K562 (cell line): ENCODE data around the gene SLBP. TPM values are rescaled to one million over a fixed set of nuclear protein-coding genes. Genes with fewer than 3 reads are reported as not detected.
A peak's percentile ranks its signal among the peaks of the same experiment; 100 is the strongest.

ENCODE experiments used
- ATAC-seq: fragments of 200-7000 bp; cut with Tn5 transposase; 3 replicates; pipeline ENCODE4 v1.9.1; 2020; ENCODE audit warnings: moderate library complexity
- BruUV-seq: library from RNA; stranded (reverse); fragments of 400-500 nt; replicated peaks from 2 replicates; lab custom pipeline; 2021; lab: Mats Ljungman, UMichigan
- CTCF ChIA-PET: fragments of 300-600 bp; formaldehyde crosslinking; extraction: SDS; loops from one replicate; lab custom pipeline; 2021; ENCODE audit warnings: low intra/inter-chr PET ratio; lab: Yijun Ruan, JAX
- POLR2A ChIA-PET: fragments of 300-600, 350-650 bp; sonication (Branson Sonifier 250); formaldehyde crosslinking; extraction: SDS; loops from one replicate; lab custom pipeline; 2021; ENCODE audit warnings: antibody characterized with exemption, inconsistent platforms; lab: Yijun Ruan, JAX
- DNase-seq, 4 experiments: peaks; one replicate each; pipeline versions ENCODE4 v3.0.0 to v3.0.0-alpha.2; 2011 to 2018; ENCODE audit warnings: low spot score in 3 of 4, mixed read lengths in 3 of 4; ENCODE audit errors: extremely low read depth in 1 of 4
- FAIRE-seq: peaks from 2 replicates; lab custom pipeline; 2011; peaks lifted over from hg19 to GRCh38; lab: Jason Lieb, UNC
- H2AFZ ChIP-seq: 2 replicates; pipeline ENCODE4 v1.6.0; 2011; ENCODE audit warnings: low read depth, low read length, control low read depth, inconsistent platforms
- H3K27ac ChIP-seq: fragments of 200-600 bp; 3 replicates; pipeline ENCODE4 v1.8.0; 2011; ENCODE audit warnings: low read depth, mild to moderate bottlenecking, control low read depth, inconsistent platforms, low read length, moderate library complexity, mixed read lengths; ENCODE audit errors: extremely low read depth
- H3K27me3 ChIP-seq, 2 experiments: fragments of 300-600 bp in 1 of 2; 2 replicates in 1 of 2; 3 replicates in 1 of 2; pipeline versions ENCODE4 v1.6.0 to v1.8.0; 2011; ENCODE audit warnings: inconsistent platforms in 2 of 2, low read length in 2 of 2, mild to moderate bottlenecking in 1 of 2, mixed read lengths in 1 of 2, moderate library complexity in 1 of 2; ENCODE audit not compliant: control insufficient read depth in 2 of 2, insufficient read depth in 2 of 2
- H3K36me3 ChIP-seq: fragments of 300-600 bp; 3 replicates; pipeline ENCODE4 v1.8.0; 2011; ENCODE audit warnings: mild to moderate bottlenecking, low read length, inconsistent platforms; ENCODE audit not compliant: control insufficient read depth, insufficient read depth
- H3K4me1 ChIP-seq, 2 experiments: fragments of 200-600 bp in 1 of 2; replicated peaks in 1 of 2; 2 replicates in 1 of 2; 3 replicates in 1 of 2; pipeline versions ENCODE4 v1.5.1 to v1.8.0; 2011; ENCODE audit warnings: inconsistent platforms in 2 of 2, low read length in 2 of 2, mild to moderate bottlenecking in 1 of 2, mixed read lengths in 1 of 2, moderate library complexity in 1 of 2; ENCODE audit not compliant: control insufficient read depth in 2 of 2, insufficient read depth in 2 of 2
- H3K4me2 ChIP-seq: 2 replicates; pipeline ENCODE4 v1.6.1; 2011; ENCODE audit warnings: low read length, control low read depth, inconsistent platforms, mixed read lengths; ENCODE audit not compliant: insufficient read depth
- H3K4me3 ChIP-seq: fragments of 200-600 bp; sonication (generic), shearing (Covaris generic); 2 replicates; pipeline ENCODE4 v1.5.1; 2016; ENCODE audit warnings: control low read depth, inconsistent platforms
- H3K79me2 ChIP-seq: fragments of 200-600 bp; 3 replicates; pipeline ENCODE4 v1.8.0; 2011; ENCODE audit warnings: low read length, inconsistent platforms; ENCODE audit not compliant: control insufficient read depth, insufficient read depth
- H3K9ac ChIP-seq, 2 experiments: 2 replicates each; pipeline versions ENCODE4 v1.6.0 to v1.6.1; 2011; ENCODE audit warnings: low read depth in 2 of 2, low read length in 2 of 2, control low read depth in 1 of 2, inconsistent platforms in 1 of 2, mild to moderate bottlenecking in 1 of 2, mixed read lengths in 1 of 2; ENCODE audit not compliant: insufficient read depth in 1 of 2
- H3K9me1 ChIP-seq: one replicate; pipeline ENCODE4 v1.6.0; 2011; ENCODE audit warnings: inconsistent platforms, mild to moderate bottlenecking, low read length, moderate library complexity; ENCODE audit not compliant: control insufficient read depth, insufficient read depth
- H3K9me3 ChIP-seq: replicated peaks from 2 replicates; pipeline ENCODE4 v1.5.1; 2011; ENCODE audit warnings: low read depth, low read length, inconsistent platforms; ENCODE audit not compliant: control insufficient read depth, insufficient read depth
- H4K20me1 ChIP-seq: replicated peaks from 2 replicates; pipeline ENCODE4 v1.6.1; 2011; ENCODE audit warnings: low read length, inconsistent platforms, mixed read lengths; ENCODE audit not compliant: control insufficient read depth, insufficient read depth
- E2F6 ChIP-seq, 2 experiments: IDR thresholded peaks; 2 replicates each; pipeline ENCODE4 v1.6.1; 2011; ENCODE audit warnings: borderline replicate concordance in 1 of 2, control low read depth in 1 of 2, low read depth in 1 of 2, low read length in 1 of 2, mild to moderate bottlenecking in 1 of 2, mixed read lengths in 1 of 2, moderate library complexity in 1 of 2; ENCODE audit not compliant: insufficient read depth in 1 of 2, insufficient read length in 1 of 2, poor library complexity in 1 of 2, severe bottlenecking in 1 of 2; ENCODE audit errors: extremely low read depth in 1 of 2
- STAT6 ChIP-seq: sonication (generic); formaldehyde crosslinking; IDR thresholded peaks from 2 replicates; pipeline ENCODE4 v1.8.1; 2023; ENCODE audit warnings: mild to moderate bottlenecking, missing genetic modification reagents
- ZBTB9 ChIP-seq: fragments of 450-650 bp; formaldehyde crosslinking; IDR thresholded peaks from 2 replicates; pipeline ENCODE4 v1.4.0; 2020; ENCODE audit warnings: mild to moderate bottlenecking, moderate library complexity
- WGBS: fragments of 100-300 bp; shearing (Covaris generic); methylation state at CpG from one replicate; pipeline ENCODE4 v1.1.6; 2016; ENCODE audit warnings: low coverage, mixed read lengths; ENCODE audit not compliant: insufficient coverage; ENCODE audit errors: missing lambda C conversion rate; 5-methylcytosine and 5-hydroxymethylcytosine counted together
- in situ Hi-C: fragments of 300-500 bp; cut with MboI; formaldehyde crosslinking; loops from 4 replicates; pipeline ENCODE4 v1.15.0; 2018; ENCODE audit warnings: inconsistent platforms, mixed read lengths
- intact Hi-C: fragments of 100-400 bp; cut with micrococcal nuclease; formaldehyde crosslinking; loops from 2 replicates; pipeline ENCODE4 v1.14.2; 2022
- polyA plus RNA-seq, 8 experiments: library from polyadenylated mRNA; depleted of rRNA in 4 of 8; stranded (reverse) in 5 of 8; unstranded in 3 of 8; fragments of >200 nt; fragmentation: Nextera tagmentation in 2 of 8; fragmentation: Illumina TruSeq in 1 of 8; extraction: Ambion mirVana in 2 of 8; extraction: Trizol in 1 of 8; gene quantifications; 2 replicates each; pipeline versions ENCODE4 v1.2.1 to v1.2.3, GENCODE V29; 2011 to 2014; ENCODE audit warnings: inconsistent platforms in 1 of 8, missing spikeins in 1 of 8
- total RNA-seq, 7 experiments: library from RNA; depleted of rRNA in 6 of 7; stranded (reverse); fragments of >200 nt in 6 of 7; fragmentation: Illumina TruSeq in 2 of 7; extraction: Trizol in 2 of 7; gene quantifications; 2 replicates each; pipeline versions ENCODE4 v1.2.1 to v1.2.3, GENCODE V29; 2011 to 2021; ENCODE audit warnings: low replicate concordance in 1 of 7

Gene SLBP
- total and polyA plus RNA-seq, 9 of the 15 experiments (the other 6 are each of a cell fraction or from before 2014, with no cell fraction given): 49.4 to 221 (median 162) TPM

DNA sequence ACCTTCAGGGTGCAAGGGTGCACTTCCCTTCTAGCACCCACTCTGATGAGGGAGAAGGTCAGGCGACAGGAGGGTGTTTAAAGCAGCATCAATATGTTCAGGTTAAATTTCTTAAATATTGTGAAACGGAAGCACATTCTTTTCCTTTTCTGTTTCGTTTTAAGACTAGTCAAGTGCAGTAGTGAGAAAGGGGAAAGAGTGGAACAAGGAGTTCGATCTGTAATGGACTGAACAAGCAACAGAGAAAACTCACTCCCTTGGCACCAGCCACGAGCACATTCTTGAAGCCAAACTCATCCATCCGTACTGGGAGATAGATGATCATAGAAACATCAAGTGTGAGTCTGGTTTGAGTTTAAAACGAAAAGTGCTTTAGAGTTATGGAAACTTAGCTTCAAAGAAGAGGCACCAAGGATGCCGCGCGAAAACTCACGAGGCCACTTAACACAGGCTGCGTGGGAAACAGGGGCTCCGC, 28.8 kb downstream of the SLBP start (continued):
- no peak for TF ChIP-seq STAT6 (CRISPR knock-in tag)
- TF ChIP-seq, all 486 proteins: peak for 2

DNA sequence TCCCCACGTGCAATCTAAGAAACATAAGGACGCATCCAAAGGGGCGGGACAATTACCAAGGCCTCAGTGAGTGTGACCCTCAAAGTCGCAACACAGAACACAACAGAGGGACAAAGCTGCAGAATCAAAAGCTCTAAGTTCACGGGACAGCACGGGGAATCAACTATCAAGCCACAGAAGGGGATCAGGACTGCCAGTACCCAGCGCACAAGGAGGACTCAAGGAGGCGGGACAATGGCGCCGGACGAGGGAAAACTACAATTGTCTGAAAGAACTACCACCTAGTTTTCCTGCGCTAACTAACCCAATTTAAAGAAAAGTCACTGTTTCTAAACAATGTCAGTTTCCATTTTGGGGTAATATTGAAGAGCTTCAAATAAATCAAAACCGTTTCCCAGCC, 29.3 kb downstream of the SLBP start:
- POLR2A ChIA-PET: interaction anchor here (0.7 to 1.4 kb wide), 4 partner anchors 12 to 208 kb away, joined by 3 to 5 read pairs (median 3); partner anchors contain the start of gene SLBP
- Histone ChIP-seq H3K4me2 (peak overlapping the region; percentile 70; the same call in 1 of the 2 replicates), H3K4me3 (no peak overlapping the region), H3K36me3 (no peaks in the 10 kb centered on the region), H3K27ac (no peak overlapping the region), H3K79me2 (no peaks in the 10 kb centered on the region), H3K9ac (peak overlapping the region; percentile 36 to 69; a peak in 2 of 4 replicates), H2AFZ (peak overlapping the region; percentile 84), H4K20me1 (no peaks in the 10 kb centered on the region), H3K4me1 (peaks cover 8 to 38% of the 10 kb centered on the region in 2 experiments; a peak in 3 of 5 replicates), H3K9me3 (no peaks in the 10 kb centered on the region), H3K9me1 (peaks cover 3% of the 10 kb centered on the region), H3K27me3 (no peaks in the 10 kb centered on the region)
- 80% methylated on average over 13 of the region's 13 CpGs for WGBS
- in situ Hi-C loops (no loop called here), intact Hi-C loops (no loop called here)
- CTCF ChIA-PET: no interaction called here
- ATAC-seq: no peak
- TF ChIP-seq E2F6 (IDR thresholded peaks at IDR 0.05; ENCODE audit: borderline replicate concordance in 1 of 2, extremely low read depth in 1 of 2, insufficient read depth in 1 of 2, insufficient read length in 1 of 2, low read depth in 1 of 2, low read length in 1 of 2, poor library complexity in 1 of 2, severe bottlenecking in 1 of 2): peak in 1 of 2 experiments; percentile 21
- no peak for TF ChIP-seq ZBTB9
- no peak for DNase-seq
- no peak for FAIRE-seq
- TSS peak; percentile 77 for BruUV-seq
